Endothelial cell of umbilical vein (primary cell): ENCODE data around the gene GIT2. TPM values are rescaled to one million over a fixed set of nuclear protein-coding genes. Genes with fewer than 3 reads are reported as not detected.

ENCODE experiments used
- BruUV-seq: library from RNA; stranded (reverse); fragments of 400-500 nt; replicated peaks from 2 replicates; lab custom pipeline; 2021; lab: Mats Ljungman, UMichigan
- CTCF ChIA-PET: fragments of 300-600, 350-600 bp; sonication (Branson Sonifier 250); formaldehyde crosslinking; loops from one replicate; lab custom pipeline; 2021; ENCODE audit warnings: antibody characterized with exemption, inconsistent platforms; lab: Charles Lee
- POLR2A ChIA-PET: fragments of 300-600, 350-600 bp; sonication (Branson Sonifier 250); formaldehyde crosslinking; loops from one replicate; lab custom pipeline; 2021; ENCODE audit warnings: antibody characterized with exemption, inconsistent platforms; lab: Charles Lee
- DNase-seq: peaks from one replicate; pipeline ENCODE4 v3.0.0-alpha.2; 2011; ENCODE audit warnings: low read depth, low spot score
- FAIRE-seq: peaks from 2 replicates; lab custom pipeline; 2011; peaks lifted over from hg19 to GRCh38; lab: Jason Lieb, UNC
- H2AFZ ChIP-seq: 2 replicates; pipeline ENCODE4 v1.6.0; 2012; ENCODE audit warnings: low read depth, low read length, control low read depth, inconsistent platforms
- H3K27ac ChIP-seq: 2 replicates; pipeline ENCODE4 v1.5.1; 2011; ENCODE audit warnings: low read depth, mild to moderate bottlenecking, control low read depth, low read length, moderate library complexity; ENCODE audit not compliant: insufficient read depth
- H3K27me3 ChIP-seq, 2 experiments: 2 replicates each; pipeline versions ENCODE4 v1.6.0 to v1.6.1; 2011; ENCODE audit warnings: low read length in 2 of 2, mixed read lengths in 1 of 2; ENCODE audit not compliant: control insufficient read depth in 2 of 2, insufficient read depth in 2 of 2
- H3K36me3 ChIP-seq, 2 experiments: 2 replicates in 1 of 2; 3 replicates in 1 of 2; pipeline ENCODE4 v1.5.1; 2011; ENCODE audit warnings: low read length in 2 of 2, mild to moderate bottlenecking in 1 of 2, moderate library complexity in 1 of 2; ENCODE audit not compliant: control insufficient read depth in 2 of 2, insufficient read depth in 2 of 2; ENCODE audit errors: extremely low read depth in 1 of 2
- H3K4me1 ChIP-seq: 3 replicates; pipeline ENCODE4 v1.5.1; 2011; ENCODE audit warnings: mild to moderate bottlenecking, low read length; ENCODE audit not compliant: control insufficient read depth, insufficient read depth; ENCODE audit errors: extremely low read depth
- H3K4me2 ChIP-seq: 2 replicates; pipeline ENCODE4 v1.6.1; 2011; ENCODE audit warnings: low read length, control low read depth, mixed read lengths; ENCODE audit not compliant: insufficient read depth
- H3K4me3 ChIP-seq, 3 experiments: fragments of 200-600 bp in 1 of 3; sonication (generic), shearing (Covaris generic) in 1 of 3; replicated peaks in 1 of 3; 2 replicates each; pipeline ENCODE4 v1.5.1; 2011 to 2016; ENCODE audit warnings: control low read depth in 3 of 3, low read length in 3 of 3, mild to moderate bottlenecking in 2 of 3, inconsistent platforms in 1 of 3, low read depth in 1 of 3, moderate library complexity in 1 of 3; ENCODE audit not compliant: insufficient read depth in 1 of 3
- H3K79me2 ChIP-seq: 2 replicates; pipeline ENCODE4 v1.6.0; 2012; ENCODE audit warnings: low read length, inconsistent platforms; ENCODE audit not compliant: control insufficient read depth, insufficient read depth
- H3K9ac ChIP-seq: replicated peaks from 2 replicates; pipeline ENCODE3; 2011; ENCODE audit warnings: low read length, control low read depth; ENCODE audit not compliant: insufficient read depth; ENCODE audit errors: extremely low read depth
- H3K9me1 ChIP-seq: replicated peaks from 3 replicates; pipeline ENCODE4 v1.6.0; 2011; ENCODE audit warnings: mild to moderate bottlenecking, low read length; ENCODE audit not compliant: control insufficient read depth, insufficient read depth; ENCODE audit errors: extremely low read depth
- H3K9me3 ChIP-seq: replicated peaks from 2 replicates; pipeline ENCODE4 v1.5.1; 2012; ENCODE audit warnings: low read length, inconsistent platforms; ENCODE audit not compliant: control insufficient read depth, insufficient read depth
- H4K20me1 ChIP-seq: replicated peaks from 2 replicates; pipeline ENCODE3; 2011; ENCODE audit warnings: mild to moderate bottlenecking, low read length; ENCODE audit not compliant: control insufficient read depth, insufficient read depth; ENCODE audit errors: extremely low read depth
- CTCF ChIP-seq, 2 donors: IDR thresholded peaks; 1 replicate in 1 of 2; 2 replicates in 1 of 2; pipeline ENCODE4 v1.5.1; 2011; ENCODE audit warnings: low read length in 2 of 2, mild to moderate bottlenecking in 2 of 2, moderate library complexity in 2 of 2, control low read depth in 1 of 2, inconsistent platforms in 1 of 2, low read depth in 1 of 2; ENCODE audit not compliant: insufficient read depth in 1 of 2; ENCODE audit errors: extremely low read depth in 1 of 2
- EZH2 ChIP-seq: IDR thresholded peaks from 2 replicates; pipeline ENCODE4 v1.6.1; 2012; ENCODE audit warnings: borderline replicate concordance, low read depth, mild to moderate bottlenecking, moderate library complexity, low read length, inconsistent platforms; ENCODE audit not compliant: severe bottlenecking
- FOS ChIP-seq: IDR thresholded peaks from 2 replicates; pipeline ENCODE4 v1.6.1; 2011; ENCODE audit warnings: mild to moderate bottlenecking, low read length, moderate library complexity, borderline replicate concordance; ENCODE audit not compliant: insufficient read depth
- GATA2 ChIP-seq: IDR thresholded peaks from 2 replicates; pipeline ENCODE4 v1.7.0; 2011; ENCODE audit warnings: low read depth, mild to moderate bottlenecking, moderate library complexity, mixed read lengths, low read length; ENCODE audit not compliant: insufficient read length, insufficient read depth
- JUN ChIP-seq: IDR thresholded peaks from 2 replicates; pipeline ENCODE4 v1.6.1; 2011; ENCODE audit warnings: borderline replicate concordance, low read depth; ENCODE audit not compliant: insufficient read length, insufficient read depth
- MAX ChIP-seq: IDR thresholded peaks from 2 replicates; pipeline ENCODE4 v1.6.1; 2011; ENCODE audit not compliant: insufficient read depth, insufficient read length
- MYC ChIP-seq: IDR thresholded peaks from one replicate; pipeline ENCODE4 v1.6.1; 2011; ENCODE audit warnings: mild to moderate bottlenecking, low read depth, low read length
- POLR2A ChIP-seq: IDR thresholded peaks from 2 replicates; pipeline ENCODE4 v1.6.1; 2012; ENCODE audit warnings: low read depth, mild to moderate bottlenecking, control low read depth, low read length
- POLR2AphosphoS5 ChIP-seq: IDR thresholded peaks from 2 replicates; pipeline ENCODE4 v1.6.1; 2012; ENCODE audit warnings: low read depth, mild to moderate bottlenecking, control low read depth, low read length, moderate library complexity; ENCODE audit not compliant: insufficient read depth
- dilution Hi-C: fragments of 300-500 bp; cut with MboI; formaldehyde crosslinking; loops from one replicate; pipeline ENCODE4 v1.15.0; 2019; ENCODE audit warnings: low sequenced_read_pairs; ENCODE audit not compliant: extremely low pct_ligation_motif_present
- intact Hi-C: fragments of 100-400 bp; cut with micrococcal nuclease; formaldehyde crosslinking; loops from one replicate; pipeline ENCODE4 v1.10.0; 2022
- polyA plus RNA-seq, 4 experiments: library from polyadenylated mRNA; depleted of rRNA in 3 of 4; stranded (reverse) in 3 of 4; unstranded in 1 of 4; fragments of >200 nt; gene quantifications; 2 replicates each; pipeline versions ENCODE4 v1.2.1 to v1.2.3, GENCODE V29; 2011 to 2012; ENCODE audit warnings: missing spikeins in 1 of 4
- total RNA-seq: library from RNA; stranded (reverse); gene quantifications from 2 replicates; pipeline ENCODE4 v1.2.3, GENCODE V29; 2021

GIT2 gene
- total and polyA plus RNA-seq, 2 donors (not counting 3 experiments of a cell fraction or from before 2014, with no cell fraction given) = 37.3 to 77.2 TPM

- Histone ChIP-seq H3K4me2 (peak overlapping the region; percentile 89), H3K4me3 (peak overlapping the region; percentile 31 to 65 (median 64)), H3K9me1 (no peaks in the 10 kb centered on the region), H3K4me1 (peaks cover 22% of the 10 kb centered on the region), H2AFZ (peak overlapping the region; percentile 99), H3K79me2 (peaks cover 15% of the 10 kb centered on the region), H4K20me1 (no peaks in the 10 kb centered on the region), H3K9me3 (no peaks in the 10 kb centered on the region), H3K9ac (peak overlapping the region; percentile 98), H3K27ac (no peak overlapping the region), H3K36me3 (no peaks in the 10 kb centered on the region), H3K27me3 (no peaks in the 10 kb centered on the region)
- ChIA-PET POLR2A (no interaction called here), CTCF (interaction anchor here (1.0 to 1.3 kb wide), 2 partner anchors 25 to 432 kb away, joined by 4 to 5 read pairs; no protein-coding TSS in a partner anchor)
- dilution Hi-C loops (no loop called here), intact Hi-C loops (loop anchor here (1.0 to 5.0 kb wide), 3 partner anchors 25 to 52 kb away; no protein-coding TSS in a partner anchor)
- FAIRE-seq (no peak), DNase-seq (no peak)
- BruUV-seq = no TSS peak
- TF ChIP-seq POLR2AphosphoS5 (no peak), CTCF (IDR thresholded peaks at IDR 0.05; ENCODE audit: extremely low read depth in 1 of 2, insufficient read depth in 1 of 2, low read depth in 1 of 2, low read length in 2 of 2) (no peak), FOS (no peak), POLR2A (no peak), GATA2 (no peak), MYC (no peak), EZH2 (no peak), JUN (no peak), MAX (no peak)
Measured at GRCh38 chr12:109999649-109999971, 3.4 kb upstream of the GIT2 start.
